NT2/D1 (cell line): ENCODE data around the gene RALGPS1.

Source experiments
- SUZ12 ChIP-seq: IDR thresholded peaks from 2 replicates; pipeline ENCODE4 v1.6.1; 2011; ENCODE audit not compliant: insufficient read length, insufficient read depth; ENCODE audit errors: extremely low read depth
- YY1 ChIP-seq: IDR thresholded peaks from 2 replicates; pipeline ENCODE4 v1.6.1; 2011; ENCODE audit not compliant: insufficient read length, insufficient read depth
- ZNF274 ChIP-seq: IDR thresholded peaks from 2 replicates; pipeline ENCODE4 v1.6.1; 2011; ENCODE audit warnings: mild to moderate bottlenecking, low read depth, low read length

DNA sequence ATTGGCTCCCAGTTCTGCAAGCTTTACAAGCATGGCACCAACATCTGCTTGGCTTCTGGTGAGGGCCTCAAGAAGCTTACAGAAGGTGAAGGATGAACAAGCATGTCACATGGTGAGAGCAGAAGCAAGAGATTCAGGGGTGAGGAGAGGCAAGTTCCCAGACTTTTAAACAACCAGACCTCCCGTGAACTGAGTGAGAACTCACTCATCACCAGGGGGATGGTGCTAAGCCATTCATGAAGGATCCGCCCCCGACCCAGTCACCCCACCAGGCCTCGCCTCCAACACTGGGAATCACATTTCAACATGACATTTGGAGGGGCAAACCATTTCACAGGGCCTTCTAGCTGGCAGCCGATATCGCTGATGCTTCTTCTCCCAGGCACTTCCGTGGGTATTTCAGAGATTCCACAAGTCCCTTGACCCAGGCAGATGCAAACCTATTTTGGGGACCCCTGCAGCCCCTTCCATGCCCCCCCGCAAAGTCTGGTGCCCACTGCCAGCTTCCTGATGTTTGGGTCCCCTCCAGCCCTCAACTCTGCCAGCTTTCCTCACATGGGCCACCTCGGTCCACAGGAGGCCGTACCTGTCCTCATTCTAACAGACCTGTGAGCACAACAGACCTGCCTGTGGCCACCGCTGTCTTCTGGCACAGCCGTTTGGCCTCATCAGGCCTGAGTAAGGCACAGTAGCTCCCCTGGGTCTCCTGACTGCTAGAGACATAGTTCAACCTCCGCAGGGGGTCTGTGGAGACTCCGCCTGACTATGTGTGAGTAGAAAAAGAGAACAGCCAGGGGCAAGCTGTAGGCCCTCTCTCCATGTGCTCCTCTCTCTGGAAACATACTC lies 268.5 kb downstream of the RALGPS1 start:
- TF ChIP-seq SUZ12 = no peak
- no peak for TF ChIP-seq YY1
- TF ChIP-seq ZNF274 = no peak
